BE2C (cell line): Measurements from ENCODE around the gene CSTB.

Source experiments
- DNase-seq: peaks from one replicate; pipeline ENCODE4 v3.0.0-alpha.2; 2020
- H3K27me3 ChIP-seq: fragments of 250-450 bp; sonication (Bioruptor Pico); 2 replicates; pipeline ENCODE4 v1.5.1; 2020; ENCODE audit warnings: mild to moderate bottlenecking
- H3K36me3 ChIP-seq: fragments of 250-450 bp; sonication (Bioruptor Pico); 2 replicates; pipeline ENCODE4 v1.5.1; 2020; ENCODE audit warnings: mild to moderate bottlenecking
- H3K4me1 ChIP-seq: fragments of 250-450 bp; sonication (Bioruptor Pico); 2 replicates; pipeline ENCODE4 v1.5.1; 2020
- H3K4me3 ChIP-seq: 2 replicates; pipeline ENCODE4 v1.5.1; 2011; ENCODE audit warnings: low read depth, low read length
- H3K9me3 ChIP-seq: fragments of 250-450 bp; sonication (Bioruptor Pico); 2 replicates; pipeline ENCODE4 v1.5.1; 2020
- TF ChIP-seq, protein P1 (sequence below): IDR thresholded peaks from 2 replicates; pipeline ENCODE4 v1.5.1; 2012; ENCODE audit warnings: mild to moderate bottlenecking, low read depth, low read length

Gene CSTB

GRCh38 chr21:43758111-43758641, 17.9 kb downstream of the CSTB start:
- no peaks in the 10 kb centered on the region for H3K4me1 ChIP-seq
- no peak for DNase-seq
- no peak overlapping the region for H3K4me3 ChIP-seq
- peaks cover 16% of the 10 kb centered on the region for H3K36me3 ChIP-seq
- TF ChIP-seq, protein P1, sequence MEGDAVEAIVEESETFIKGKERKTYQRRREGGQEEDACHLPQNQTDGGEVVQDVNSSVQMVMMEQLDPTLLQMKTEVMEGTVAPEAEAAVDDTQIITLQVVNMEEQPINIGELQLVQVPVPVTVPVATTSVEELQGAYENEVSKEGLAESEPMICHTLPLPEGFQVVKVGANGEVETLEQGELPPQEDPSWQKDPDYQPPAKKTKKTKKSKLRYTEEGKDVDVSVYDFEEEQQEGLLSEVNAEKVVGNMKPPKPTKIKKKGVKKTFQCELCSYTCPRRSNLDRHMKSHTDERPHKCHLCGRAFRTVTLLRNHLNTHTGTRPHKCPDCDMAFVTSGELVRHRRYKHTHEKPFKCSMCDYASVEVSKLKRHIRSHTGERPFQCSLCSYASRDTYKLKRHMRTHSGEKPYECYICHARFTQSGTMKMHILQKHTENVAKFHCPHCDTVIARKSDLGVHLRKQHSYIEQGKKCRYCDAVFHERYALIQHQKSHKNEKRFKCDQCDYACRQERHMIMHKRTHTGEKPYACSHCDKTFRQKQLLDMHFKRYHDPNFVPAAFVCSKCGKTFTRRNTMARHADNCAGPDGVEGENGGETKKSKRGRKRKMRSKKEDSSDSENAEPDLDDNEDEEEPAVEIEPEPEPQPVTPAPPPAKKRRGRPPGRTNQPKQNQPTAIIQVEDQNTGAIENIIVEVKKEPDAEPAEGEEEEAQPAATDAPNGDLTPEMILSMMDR: no peak
- H3K9me3 ChIP-seq: no peaks in the 10 kb centered on the region
- no peaks in the 10 kb centered on the region for H3K27me3 ChIP-seq

DNA sequence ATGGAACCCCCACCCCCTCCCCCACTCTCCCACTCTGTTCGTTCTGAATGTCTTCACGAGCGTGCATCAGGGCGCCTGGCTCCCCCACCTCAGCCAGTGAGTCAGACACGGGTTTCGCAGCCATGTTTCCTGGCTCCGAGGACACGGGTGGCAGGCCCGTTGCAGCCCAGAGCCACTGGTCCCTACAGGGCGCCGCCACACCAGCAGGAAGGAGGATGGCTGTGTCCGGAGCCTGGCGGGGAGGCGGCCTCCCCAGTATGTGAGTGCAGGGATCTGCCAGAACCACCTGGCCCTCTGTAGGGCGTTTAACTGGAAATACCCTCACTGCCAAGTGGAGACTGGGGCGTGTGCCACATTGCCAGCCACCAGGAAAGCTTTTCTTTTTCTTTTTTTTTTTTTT, 18.5 kb downstream of the CSTB start:
- DNase-seq: no peak
- no peaks in the 10 kb centered on the region for H3K4me1 ChIP-seq
- peaks cover 19% of the 10 kb centered on the region for H3K36me3 ChIP-seq
- H3K27me3 ChIP-seq: no peaks in the 10 kb centered on the region
- no peak overlapping the region for H3K4me3 ChIP-seq
- no peaks in the 10 kb centered on the region for H3K9me3 ChIP-seq
- TF ChIP-seq, protein P1: no peak

DNA sequence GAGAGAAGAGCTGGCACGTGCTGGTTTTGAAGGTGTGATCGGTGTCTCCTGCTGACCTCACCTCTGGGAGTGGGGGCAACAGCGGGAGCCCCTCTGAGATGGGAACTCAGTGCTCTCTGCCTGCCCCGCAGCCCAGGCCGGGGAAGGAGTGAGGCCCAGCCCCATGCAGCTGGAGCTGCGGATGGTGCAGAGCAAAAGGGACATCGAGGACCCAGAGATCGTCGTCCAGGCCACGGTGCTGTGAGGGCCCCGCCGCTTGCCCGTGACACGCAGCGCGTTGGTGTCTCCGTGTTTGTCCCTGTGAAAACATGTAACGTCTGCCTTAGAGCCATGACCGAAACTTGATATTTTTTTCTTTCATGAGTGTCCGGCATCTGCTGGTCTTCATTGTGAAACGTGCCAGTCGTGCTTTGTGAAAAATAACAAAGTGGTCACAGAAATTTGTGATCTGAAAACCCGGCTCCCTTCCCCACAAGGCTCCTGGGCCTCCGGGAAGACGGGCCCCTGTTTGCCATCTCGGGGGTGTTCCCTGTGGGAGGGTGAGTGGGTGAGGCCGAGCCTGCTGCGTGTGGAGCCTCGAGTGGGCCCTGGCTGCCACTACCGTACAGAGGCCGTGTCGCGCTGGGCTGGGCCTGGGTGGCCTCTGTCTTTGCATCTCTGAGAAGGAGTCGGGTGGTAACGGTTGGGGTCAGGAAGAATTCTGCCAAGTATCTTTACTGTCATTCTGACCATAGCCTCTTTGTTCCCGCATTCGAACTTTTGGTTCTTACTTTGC, 20.1 kb downstream of the CSTB start:
- H3K27me3 ChIP-seq: no peaks in the 10 kb centered on the region
- H3K4me3 ChIP-seq: no peak overlapping the region
- H3K9me3 ChIP-seq: no peaks in the 10 kb centered on the region
- peaks cover 16% of the 10 kb centered on the region for H3K36me3 ChIP-seq
- DNase-seq: no peak
- TF ChIP-seq, protein P1: no peak
- no peaks in the 10 kb centered on the region for H3K4me1 ChIP-seq

GRCh38 chr21:43754948-43755781, 20.9 kb downstream of the CSTB start:
- TF ChIP-seq, protein P1: no peak
- H3K4me3 ChIP-seq: no peak overlapping the region
- peak; percentile 36 for DNase-seq
- H3K9me3 ChIP-seq: no peaks in the 10 kb centered on the region
- peaks cover 16% of the 10 kb centered on the region for H3K36me3 ChIP-seq
- no peaks in the 10 kb centered on the region for H3K4me1 ChIP-seq
- H3K27me3 ChIP-seq: no peaks in the 10 kb centered on the region

- peaks cover 16% of the 10 kb centered on the region for H3K36me3 ChIP-seq
- no peak overlapping the region for H3K4me3 ChIP-seq
- H3K4me1 ChIP-seq: no peaks in the 10 kb centered on the region
- no peaks in the 10 kb centered on the region for H3K9me3 ChIP-seq
- no peaks in the 10 kb centered on the region for H3K27me3 ChIP-seq
- TF ChIP-seq, protein P1: no peak
- DNase-seq: no peak
Observed at GRCh38 chr21:43753439-43753799, 22.7 kb downstream of the CSTB start.
